HepG2 (cell line): ENCODE results near the gene BAZ1B. TPM values are rescaled to one million over a fixed set of nuclear protein-coding genes. Genes with fewer than 3 reads are reported as not detected.

ENCODE experiments used
- AGO2 ChIP-seq: fragments of 200-400 bp; formaldehyde crosslinking; optimal IDR thresholded peaks from 2 replicates; pipeline ENCODE3; 2017; ENCODE audit warnings: mild to moderate bottlenecking, low read depth, low read length, moderate library complexity
- ATF1 ChIP-seq: IDR thresholded peaks from 2 replicates; pipeline ENCODE4 v1.6.1; 2016; ENCODE audit warnings: mild to moderate bottlenecking, control low read depth
- DR1 ChIP-seq: sonication (generic); formaldehyde crosslinking; IDR thresholded peaks from 2 replicates; pipeline ENCODE4 v1.8.0; 2021; ENCODE audit warnings: mild to moderate bottlenecking, missing genetic modification reagents, inconsistent platforms
- KLF16 ChIP-seq, 2 experiments: sonication (generic) in 1 of 2; formaldehyde crosslinking in 1 of 2; IDR thresholded peaks; 2 replicates each; pipeline versions ENCODE4 v1.6.1 to v1.8.0; 2016 to 2023; ENCODE audit warnings: missing genetic modification reagents in 2 of 2, missing compliant biosample characterization in 1 of 2
- MED1 ChIP-seq: sonication (generic); formaldehyde crosslinking; IDR thresholded peaks from 2 replicates; pipeline ENCODE4 v1.4.0; 2020; ENCODE audit warnings: missing genetic modification reagents
- NFE2 ChIP-seq: sonication (generic); formaldehyde crosslinking; IDR thresholded peaks from 2 replicates; pipeline ENCODE4 v1.4.0; 2020; ENCODE audit warnings: missing genetic modification reagents
- NFYB ChIP-seq: sonication (generic); formaldehyde crosslinking; IDR thresholded peaks from 2 replicates; pipeline ENCODE4 v1.4.0; 2020; ENCODE audit warnings: missing genetic modification reagents
- NR2F1 ChIP-seq, 2 experiments: fragments of 450-650 bp in 1 of 2; formaldehyde crosslinking in 1 of 2; IDR thresholded peaks; 2 replicates each; pipeline versions ENCODE4 v1.5.0 to v1.6.1; 2016 to 2020; ENCODE audit warnings: mild to moderate bottlenecking in 1 of 2, missing compliant biosample characterization in 1 of 2, missing genetic modification reagents in 1 of 2, moderate library complexity in 1 of 2
- RAD21 ChIP-seq: fragments of 450-650 bp; formaldehyde crosslinking; IDR thresholded peaks from 2 replicates; pipeline ENCODE4 v1.5.0; 2020; ENCODE audit warnings: mild to moderate bottlenecking
- REXO4 ChIP-seq: sonication (generic); formaldehyde crosslinking; IDR thresholded peaks from 2 replicates; pipeline ENCODE4 v1.8.0; 2022; ENCODE audit warnings: missing genetic modification reagents, mild to moderate bottlenecking, borderline replicate concordance
- RXRB ChIP-seq: IDR thresholded peaks from 2 replicates; pipeline ENCODE4 v1.6.1; 2016; ENCODE audit warnings: borderline replicate concordance, missing genetic modification reagents, missing compliant biosample characterization
- SCMH1 ChIP-seq: sonication (generic); formaldehyde crosslinking; IDR thresholded peaks from 2 replicates; pipeline ENCODE4 v1.9.0; 2021; ENCODE audit warnings: missing genetic modification reagents, mild to moderate bottlenecking, borderline replicate concordance
- TAF1 ChIP-seq: sonication (generic); formaldehyde crosslinking; IDR thresholded peaks from 2 replicates; pipeline ENCODE4 v1.4.0; 2020; ENCODE audit warnings: missing genetic modification reagents
- TCF7L2 ChIP-seq: IDR thresholded peaks from 2 replicates; pipeline ENCODE4 v1.6.1; 2011; ENCODE audit warnings: mild to moderate bottlenecking, low read depth, low read length, moderate library complexity
- TFE3 ChIP-seq: IDR thresholded peaks from 2 replicates; pipeline ENCODE4 v1.6.1; 2016
- U2AF1 ChIP-seq: fragments of 200-400 bp; formaldehyde crosslinking; optimal IDR thresholded peaks from 2 replicates; pipeline ENCODE3; 2017; ENCODE audit warnings: mild to moderate bottlenecking, low read depth, low read length
- U2AF2 ChIP-seq: fragments of 200-400 bp; formaldehyde crosslinking; IDR thresholded peaks from 2 replicates; pipeline ENCODE4 v1.6.1; 2017; ENCODE audit warnings: low read depth, mild to moderate bottlenecking, low read length
- UBTF ChIP-seq: sonication (generic); formaldehyde crosslinking; IDR thresholded peaks from 2 replicates; pipeline ENCODE4 v1.4.0; 2020; ENCODE audit warnings: mild to moderate bottlenecking, missing genetic modification reagents
- ZMYM3 ChIP-seq: sonication (generic); formaldehyde crosslinking; IDR thresholded peaks from 2 replicates; pipeline ENCODE4 v1.5.1; 2020; ENCODE audit warnings: mild to moderate bottlenecking, missing genetic modification reagents
- ZNF121 ChIP-seq: sonication (generic); formaldehyde crosslinking; IDR thresholded peaks from 2 replicates; pipeline ENCODE4 v1.5.0; 2020; ENCODE audit warnings: mild to moderate bottlenecking, missing genetic modification reagents
- ZNF326 ChIP-seq: sonication (generic); formaldehyde crosslinking; IDR thresholded peaks from 2 replicates; pipeline ENCODE4 v1.4.0; 2020; ENCODE audit warnings: missing genetic modification reagents, borderline replicate concordance
- ZNF512B ChIP-seq: sonication (generic); formaldehyde crosslinking; IDR thresholded peaks from 2 replicates; pipeline ENCODE4 v1.5.1; 2020; ENCODE audit warnings: missing genetic modification reagents, mild to moderate bottlenecking, borderline replicate concordance
- ZNF598 ChIP-seq: sonication (generic); formaldehyde crosslinking; IDR thresholded peaks from 2 replicates; pipeline ENCODE4 v1.5.1; 2020; ENCODE audit warnings: mild to moderate bottlenecking, missing genetic modification reagents, borderline replicate concordance
- ZNF749 ChIP-seq: sonication (generic); formaldehyde crosslinking; IDR thresholded peaks from 2 replicates; pipeline ENCODE4 v1.8.0; 2022; ENCODE audit warnings: mild to moderate bottlenecking, missing genetic modification reagents, moderate library complexity, borderline replicate concordance
- polyA plus RNA-seq, 8 experiments: library from polyadenylated mRNA; depleted of rRNA in 3 of 8; stranded (reverse) in 7 of 8; unstranded in 1 of 8; fragments of >200 nt; fragmentation: Illumina TruSeq in 4 of 8; extraction: Trizol in 4 of 8; gene quantifications; 2 replicates each; pipeline versions ENCODE4 v1.2.1 to v1.2.3, GENCODE V29; 2011 to 2016; ENCODE audit warnings: low read depth in 4 of 8, missing spikeins in 1 of 8, mixed read lengths in 1 of 8; ENCODE audit not compliant: insufficient read depth in 1 of 8
- total RNA-seq, 5 experiments: library from RNA; depleted of rRNA; stranded (reverse); fragments of >200 nt; fragmentation: Illumina TruSeq; extraction: Trizol; gene quantifications; 2 replicates each; pipeline ENCODE4 v1.2.3, GENCODE V29; 2016; ENCODE audit warnings: low read depth in 1 of 5

The BAZ1B gene
- total and polyA plus RNA-seq, 2 of the 13 experiments (the other 11 are each of a cell fraction or from before 2014, with no cell fraction given) = 18.6 to 69.4 TPM

- peak; percentile 43; the same call in 1 of the 2 replicates for TF ChIP-seq RXRB (CRISPR knock-in tag)
- TF ChIP-seq ZNF749 (CRISPR knock-in tag) = peak; percentile 94
- TF ChIP-seq U2AF2 = no peak
- peak; percentile 63; the same call in 1 of the 2 replicates for TF ChIP-seq ZNF598
- peak; percentile 87 for TF ChIP-seq ZMYM3
- TF ChIP-seq TAF1 (CRISPR knock-in tag) = peak; percentile 36; the same call in 1 of the 2 replicates
- no peak for TF ChIP-seq U2AF1
- peak; percentile 72; the same call in 1 of the 2 replicates for TF ChIP-seq MED1
- TF ChIP-seq UBTF = peak; percentile 24
- TF ChIP-seq TCF7L2 = no peak
- no peak for TF ChIP-seq ZNF326 (CRISPR knock-in tag)
- no peak for TF ChIP-seq SCMH1 (CRISPR knock-in tag)
- TF ChIP-seq NFYB (CRISPR knock-in tag) = peak; percentile 37
- TF ChIP-seq ZNF512B (CRISPR knock-in tag) = no peak
- peak; percentile 60; the same call in 1 of the 2 replicates for TF ChIP-seq REXO4
- TF ChIP-seq AGO2 = peak; percentile 75
- TF ChIP-seq ZNF121 = no peak
- no peak for TF ChIP-seq ATF1 (CRISPR knock-in tag)
- TF ChIP-seq KLF16 (CRISPR knock-in tag; IDR thresholded peaks at IDR 0.05) = peak; percentile 81 to 90; a peak in 2 of 4 replicates
- TF ChIP-seq DR1 (CRISPR knock-in tag) = peak; percentile 23; the same call in 1 of the 2 replicates
- TF ChIP-seq NR2F1 (CRISPR knock-in tag; IDR thresholded peaks at IDR 0.05) = peak; percentile 60 to 65; a peak in 3 of 4 replicates
- TF ChIP-seq NFE2 (CRISPR knock-in tag) = no peak
- TF ChIP-seq RAD21 (CRISPR knock-in tag) = no peak
- TF ChIP-seq TFE3 (CRISPR knock-in tag) = peak; percentile 22; the same call in 1 of the 2 replicates
These were observed 35.5 kb upstream of the BAZ1B start, which contains the start of gene BCL7B (continued) for GRCh38 chr7:73557397-73558257.
